NCI-H128 (cell line): ENCODE results near the gene GMDS.

Experiments used
- DNase-seq: peaks from one replicate; lab custom pipeline; 2025; ENCODE audit not compliant: unreplicated experiment; lab: John Stamatoyannopoulos, UW

The GMDS gene

DNA sequence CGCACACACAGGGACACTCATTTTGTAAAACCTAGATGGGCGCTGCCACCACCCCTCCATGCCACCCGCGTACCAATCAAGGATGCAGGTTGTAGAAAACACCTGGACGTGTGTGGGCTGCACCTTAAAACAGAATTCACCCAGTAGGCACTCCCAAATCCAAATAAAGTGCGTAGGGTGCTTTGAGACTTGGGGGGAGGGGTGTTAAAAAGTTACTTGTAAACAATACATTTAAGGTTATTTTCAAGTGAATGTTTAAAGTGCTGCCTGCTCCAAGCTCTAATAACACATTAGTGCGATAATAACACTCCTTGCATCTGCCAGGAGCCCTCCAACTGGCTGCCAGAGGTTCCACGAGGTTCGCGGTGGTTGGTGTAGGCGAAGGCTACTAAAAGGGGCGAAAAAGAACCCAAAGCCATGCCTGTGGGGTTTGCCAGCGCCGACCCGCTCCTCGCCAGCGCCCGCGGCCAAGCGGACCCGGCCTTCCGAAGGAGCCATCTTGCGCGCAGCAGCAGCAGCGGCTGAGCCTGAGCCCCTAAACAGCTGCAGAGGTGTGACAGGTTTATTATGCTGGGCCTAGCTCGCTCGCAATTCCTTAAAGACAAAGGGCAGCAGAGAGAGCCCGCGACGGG is 624.2 kb downstream of the GMDS start:
- no peak for DNase-seq

DNA sequence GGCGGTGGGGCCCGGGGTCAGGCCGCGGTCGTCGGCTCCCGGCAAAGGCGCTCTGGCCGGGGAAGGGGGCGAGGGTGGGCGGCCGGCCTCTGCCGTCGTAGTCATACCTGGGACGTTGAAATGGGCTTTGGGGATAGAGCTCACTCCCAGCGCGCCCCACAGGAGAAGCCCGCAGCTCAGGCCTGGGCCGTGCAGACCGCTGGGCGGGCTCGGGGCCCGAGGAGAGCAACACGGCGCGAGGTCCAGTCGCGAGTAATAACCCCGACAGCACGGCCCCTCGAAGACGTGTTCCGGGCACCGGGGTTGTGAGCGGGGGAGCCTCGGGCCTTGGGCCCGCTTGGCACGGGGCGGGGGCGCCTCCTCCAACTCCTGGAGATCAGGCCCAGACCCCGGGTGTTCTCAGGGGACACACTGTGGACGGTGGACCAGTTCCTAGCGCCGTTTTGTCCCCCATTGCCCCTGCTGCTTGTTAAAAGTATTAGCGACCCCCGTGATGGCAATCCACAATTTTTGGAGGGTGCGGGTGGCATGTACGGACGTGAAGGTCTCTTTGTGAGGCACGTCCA is 624.8 kb downstream of the GMDS start:
- DNase-seq, result no peak

DNA sequence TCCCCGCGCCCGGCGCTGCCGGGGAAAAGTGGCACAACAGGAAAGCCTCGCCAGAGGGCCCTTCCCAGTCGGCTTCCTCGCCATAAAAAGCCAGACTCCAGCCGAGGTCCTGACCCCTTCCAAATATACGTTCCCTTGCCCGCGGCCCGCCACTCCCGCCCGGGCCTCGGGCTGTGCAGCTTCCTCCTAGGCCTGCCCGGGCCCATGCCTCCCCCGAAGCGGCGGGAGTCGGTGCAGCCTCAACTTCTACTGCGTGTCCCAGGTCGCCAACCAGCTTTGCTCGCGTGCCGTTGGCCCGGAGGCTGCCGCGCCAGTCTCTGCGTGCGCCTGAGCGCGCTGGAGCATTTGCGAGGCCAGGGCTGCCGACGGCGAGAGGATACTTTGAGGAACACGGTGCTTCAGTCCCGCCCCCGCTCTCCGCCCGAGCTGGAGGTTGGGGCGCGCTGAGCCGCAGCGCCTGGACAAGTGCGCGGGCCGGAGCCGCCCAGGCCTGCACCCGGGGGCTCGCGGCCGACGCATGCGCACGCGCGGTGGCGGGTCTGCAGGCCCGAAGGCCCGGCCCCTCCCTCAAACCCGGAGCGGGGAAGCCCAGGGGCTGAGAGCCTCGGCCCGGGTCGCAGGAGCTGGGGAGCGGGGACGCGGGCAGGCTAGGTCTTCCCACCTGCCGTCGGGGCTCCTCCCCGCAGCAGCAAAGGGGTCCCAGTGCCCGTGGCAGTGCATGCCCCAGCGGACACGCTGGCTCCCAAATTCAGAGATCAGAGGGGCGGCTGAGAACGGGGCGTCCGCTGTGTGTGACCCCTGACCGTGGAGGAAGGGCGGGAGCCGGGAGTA is 625.5 kb downstream of the GMDS start:
- no peak for DNase-seq

- no peak for DNase-seq
Measured at GRCh38 chr6:1619098-1619672, 626.2 kb downstream of the GMDS start.

DNA sequence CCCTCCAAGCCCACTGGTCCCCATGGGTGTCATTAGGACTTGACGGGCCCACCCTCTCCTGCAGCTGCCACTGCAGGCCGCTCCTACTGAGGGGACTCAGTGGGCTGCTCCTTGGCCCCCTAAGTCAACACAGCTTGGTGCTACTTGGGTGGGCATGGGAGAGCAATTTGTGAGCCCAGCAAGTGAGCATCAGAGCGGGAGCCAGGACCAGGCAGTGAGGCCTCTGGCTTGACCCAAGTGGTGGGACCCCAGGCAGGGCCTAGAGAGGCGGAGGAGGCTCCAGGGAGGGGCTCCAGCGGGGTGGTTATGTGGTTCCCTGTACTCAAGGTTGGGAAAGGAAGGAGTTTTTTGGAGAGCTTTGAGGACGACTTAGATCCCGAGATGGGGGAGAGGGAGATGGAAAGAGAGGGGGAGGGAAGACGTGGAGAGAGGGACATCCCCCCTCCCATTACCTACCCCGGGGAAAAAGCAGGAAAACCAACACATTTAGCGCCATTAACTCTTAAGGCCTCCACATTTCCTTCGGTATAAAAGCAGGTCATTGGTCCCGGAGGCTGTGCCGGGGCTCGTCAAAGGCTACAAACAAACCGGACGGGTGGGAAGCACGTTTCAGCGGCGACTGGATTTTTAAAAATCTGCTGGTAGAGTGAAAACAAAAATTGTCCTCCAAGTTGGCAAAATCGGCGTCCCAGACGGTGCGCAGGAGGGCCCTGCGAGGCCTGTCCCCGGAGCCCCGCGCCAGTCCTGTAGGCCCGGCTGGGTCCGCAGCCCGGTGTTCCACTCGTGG is 626.9 kb downstream of the GMDS start:
- DNase-seq, result no peak

DNA sequence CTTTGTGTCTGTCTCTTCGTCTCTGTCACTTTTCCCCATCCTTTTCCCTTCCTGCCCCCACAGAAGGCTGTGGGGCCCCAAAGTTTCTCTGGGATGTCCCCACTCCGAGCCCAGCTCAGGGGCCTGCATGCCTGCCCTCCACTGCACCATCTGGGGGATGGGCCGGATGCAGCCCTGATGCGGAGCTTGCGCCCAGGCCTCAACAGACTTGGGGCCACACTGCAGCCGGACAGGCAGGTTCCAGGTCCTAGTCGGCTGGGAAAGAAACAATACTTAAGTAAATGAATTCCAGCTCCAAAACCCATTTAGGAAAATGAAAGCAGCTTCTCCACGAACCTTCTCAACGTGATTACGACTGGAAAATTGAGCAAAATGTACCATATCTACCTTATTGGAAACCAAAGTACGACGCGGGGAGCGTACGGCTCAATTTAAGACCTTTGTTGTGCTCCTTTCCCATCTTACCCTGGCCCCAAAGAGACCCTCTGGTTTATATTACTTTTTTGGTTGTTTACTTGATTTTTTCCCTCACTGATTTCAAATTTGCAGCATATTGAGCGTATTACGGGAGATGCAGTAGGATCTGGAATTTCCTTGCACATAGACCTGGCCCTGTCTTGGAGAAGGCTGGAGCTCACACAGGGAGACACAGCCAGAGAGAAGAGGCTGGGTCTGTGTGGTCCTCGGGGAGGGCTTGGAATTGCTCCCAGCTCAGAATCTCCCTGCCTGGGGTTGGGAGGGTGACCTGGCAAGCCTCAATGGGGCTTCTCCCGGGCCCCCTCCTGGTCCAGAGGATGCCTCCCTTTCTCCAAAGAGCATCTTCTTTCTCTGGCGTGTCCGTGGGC is 627.7 kb downstream of the GMDS start:
- no peak for DNase-seq

- no peak for DNase-seq
Measured at GRCh38 chr6:1616701-1617463, 628.5 kb downstream of the GMDS start.

DNA sequence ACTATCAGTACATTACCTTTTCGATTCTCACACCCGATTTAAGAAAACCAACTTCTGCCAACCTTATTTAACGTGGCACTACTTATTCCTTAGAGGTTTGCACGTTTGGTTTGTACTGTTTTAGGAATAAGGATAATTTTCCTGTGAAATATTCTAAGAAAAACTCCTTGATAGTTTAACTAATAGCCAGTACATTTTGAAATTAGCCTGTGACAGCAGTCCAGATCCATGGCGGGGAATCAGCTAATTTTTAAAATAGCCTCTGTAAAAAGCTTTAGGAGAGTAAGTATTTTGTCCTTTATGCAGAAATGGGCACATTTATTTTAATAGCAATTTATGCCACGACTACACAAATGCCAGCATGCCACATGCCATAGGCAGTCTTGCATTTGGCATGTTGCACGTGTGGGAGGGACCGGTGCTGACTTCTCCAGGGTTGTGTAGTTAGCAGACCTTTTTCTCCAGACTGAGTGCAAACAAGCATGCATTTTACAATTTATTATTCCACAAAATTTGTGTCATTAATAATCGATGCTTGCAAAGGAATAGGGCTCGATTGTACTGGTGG is 629.5 kb downstream of the GMDS start:
- no peak for DNase-seq

DNA sequence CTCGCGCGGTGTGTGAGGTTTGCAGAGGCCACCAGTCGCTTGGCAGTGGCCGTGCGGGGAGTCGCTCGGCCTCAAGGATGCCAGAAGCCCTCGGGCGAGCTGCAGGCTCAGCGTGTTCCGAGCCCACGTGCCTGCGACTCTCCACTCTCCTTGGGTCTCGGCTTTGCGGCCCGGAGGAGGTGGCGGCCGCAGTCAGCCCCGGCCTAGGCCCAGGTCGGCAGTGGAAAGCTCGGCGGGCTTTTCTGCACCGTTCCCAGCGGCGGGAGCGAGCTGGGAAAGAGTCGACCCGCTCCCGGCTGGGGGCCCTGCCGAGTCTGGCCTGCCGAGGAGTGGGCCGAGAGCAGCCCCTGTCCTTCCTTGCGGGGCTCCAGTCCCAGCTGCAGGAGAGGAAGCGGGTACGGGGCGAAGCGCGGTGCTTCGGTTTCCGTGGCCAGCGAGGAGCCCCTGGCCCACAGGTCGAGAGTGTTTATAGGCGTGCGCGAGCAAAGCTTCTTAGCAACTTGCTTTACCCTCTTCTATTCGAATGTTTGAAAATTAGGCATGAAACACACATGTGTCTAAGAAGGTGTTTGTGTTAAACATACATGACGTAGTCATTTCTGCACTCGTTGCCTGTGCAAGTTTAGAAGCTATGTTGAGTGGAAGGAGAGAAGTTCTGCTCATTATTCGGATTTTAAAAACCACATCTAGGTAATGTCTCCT is 630.1 kb downstream of the GMDS start:
- no peak for DNase-seq

- DNase-seq, result no peak
Measured at GRCh38 chr6:1614448-1615150, 630.8 kb downstream of the GMDS start.

- DNase-seq, result no peak
Measured at GRCh38 chr6:1613688-1614447, 631.5 kb downstream of the GMDS start.

GRCh38 chr6:1613346-1613687 is 632.1 kb downstream of the GMDS start:
- no peak for DNase-seq

- DNase-seq, result no peak
Measured at GRCh38 chr6:1612974-1613306, 632.5 kb downstream of the GMDS start.

GRCh38 chr6:1612299-1612973 is 633.0 kb downstream of the GMDS start:
- no peak for DNase-seq

DNA sequence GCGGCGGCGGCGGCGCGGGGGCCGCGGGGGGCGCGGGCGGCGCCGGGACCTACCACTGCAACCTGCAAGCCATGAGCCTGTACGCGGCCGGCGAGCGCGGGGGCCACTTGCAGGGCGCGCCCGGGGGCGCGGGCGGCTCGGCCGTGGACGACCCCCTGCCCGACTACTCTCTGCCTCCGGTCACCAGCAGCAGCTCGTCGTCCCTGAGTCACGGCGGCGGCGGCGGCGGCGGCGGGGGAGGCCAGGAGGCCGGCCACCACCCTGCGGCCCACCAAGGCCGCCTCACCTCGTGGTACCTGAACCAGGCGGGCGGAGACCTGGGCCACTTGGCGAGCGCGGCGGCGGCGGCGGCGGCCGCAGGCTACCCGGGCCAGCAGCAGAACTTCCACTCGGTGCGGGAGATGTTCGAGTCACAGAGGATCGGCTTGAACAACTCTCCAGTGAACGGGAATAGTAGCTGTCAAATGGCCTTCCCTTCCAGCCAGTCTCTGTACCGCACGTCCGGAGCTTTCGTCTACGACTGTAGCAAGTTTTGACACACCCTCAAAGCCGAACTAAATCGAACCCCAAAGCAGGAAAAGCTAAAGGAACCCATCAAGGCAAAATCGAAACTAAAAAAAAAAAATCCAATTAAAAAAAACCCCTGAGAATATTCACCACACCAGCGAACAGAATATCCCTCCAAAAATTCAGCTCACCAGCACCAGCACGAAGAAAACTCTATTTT is 633.7 kb downstream of the GMDS start:
- no peak for DNase-seq

GRCh38 chr6:1611322-1611571 is 634.2 kb downstream of the GMDS start:
- no peak for DNase-seq
